HG02938 (cell line): Measurements from ENCODE around the gene PRDX3.

Experiments used
- ATAC-seq: cut with Tn5 transposase; IDR thresholded peaks from one replicate; pipeline ENCODE4 v1.9.1; 2021; ENCODE audit warnings: mild to moderate bottlenecking, moderate library complexity; ENCODE audit not compliant: unreplicated experiment

The PRDX3 gene

GRCh38 chr10:119178372-119179119 is at the start of gene PRDX3:
Gene PRDX3 (minus strand): TSS chr10:119178812. CDS start chr10:119178790, 22 bp downstream.
- ATAC-seq: peak; percentile 90

- no peak for ATAC-seq
Measured at GRCh38 chr10:119227825-119228224, 49.2 kb upstream of the PRDX3 start.

GRCh38 chr10:119225083-119225658 is 46.6 kb upstream of the PRDX3 start:
- ATAC-seq: no peak

GRCh38 chr10:119222966-119223386 is 44.4 kb upstream of the PRDX3 start:
- ATAC-seq: no peak

GRCh38 chr10:119222537-119222936 is 43.9 kb upstream of the PRDX3 start:
- ATAC-seq: no peak

GRCh38 chr10:119221666-119222065 is 43.1 kb upstream of the PRDX3 start:
- no peak for ATAC-seq

GRCh38 chr10:119221201-119221600 is 42.6 kb upstream of the PRDX3 start:
- no peak for ATAC-seq

- no peak for ATAC-seq
Measured at GRCh38 chr10:119219871-119220270, 41.3 kb upstream of the PRDX3 start.

DNA sequence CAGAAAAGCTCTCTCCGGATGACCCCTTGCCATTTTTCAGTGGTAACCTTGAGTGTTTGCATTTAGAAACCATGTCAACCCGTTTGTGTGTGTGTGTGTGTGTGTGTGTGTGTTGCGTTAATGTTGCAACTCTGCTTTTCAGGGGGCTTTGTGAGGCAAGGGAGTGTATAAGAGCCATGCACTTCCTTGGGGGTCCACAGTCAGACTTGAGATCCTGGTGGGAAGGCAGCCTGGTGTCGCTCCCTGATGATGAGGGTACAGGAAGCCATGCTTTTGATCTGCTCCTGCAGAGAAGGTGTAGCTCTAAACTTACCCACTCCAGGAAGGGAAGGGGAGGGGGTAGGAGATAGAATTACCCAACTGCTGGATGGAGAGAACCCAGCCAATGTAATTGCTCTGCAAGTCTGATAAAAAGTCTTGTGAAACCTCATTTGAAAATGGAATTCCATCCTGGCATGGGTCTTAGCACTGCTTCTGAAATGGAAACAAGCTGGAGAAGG is 39.4 kb upstream of the PRDX3 start:
- ATAC-seq: no peak

- no peak for ATAC-seq
Measured at GRCh38 chr10:119217401-119217800, 38.8 kb upstream of the PRDX3 start.

GRCh38 chr10:119216127-119216526 is 37.5 kb upstream of the PRDX3 start:
- ATAC-seq: no peak

DNA sequence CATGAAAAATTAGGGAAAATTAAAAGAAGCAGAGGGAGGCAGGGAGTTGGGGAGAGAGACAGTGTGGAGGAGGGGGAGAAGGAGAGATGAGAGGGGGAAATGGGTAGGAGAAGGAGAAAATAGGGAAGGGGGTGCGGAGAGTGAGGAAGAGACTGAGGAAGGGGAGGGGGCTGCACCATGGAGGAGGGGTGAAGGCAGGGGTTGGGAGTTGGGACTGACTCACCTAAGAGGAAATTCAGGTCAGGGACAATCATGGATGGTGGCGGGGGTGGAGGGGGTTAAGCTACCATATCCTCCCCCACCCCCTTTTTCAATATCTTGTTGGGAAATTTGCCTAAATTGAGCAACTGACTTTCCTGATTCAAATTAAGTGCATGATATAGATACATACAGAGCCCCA is 36.8 kb upstream of the PRDX3 start:
- no peak for ATAC-seq

DNA sequence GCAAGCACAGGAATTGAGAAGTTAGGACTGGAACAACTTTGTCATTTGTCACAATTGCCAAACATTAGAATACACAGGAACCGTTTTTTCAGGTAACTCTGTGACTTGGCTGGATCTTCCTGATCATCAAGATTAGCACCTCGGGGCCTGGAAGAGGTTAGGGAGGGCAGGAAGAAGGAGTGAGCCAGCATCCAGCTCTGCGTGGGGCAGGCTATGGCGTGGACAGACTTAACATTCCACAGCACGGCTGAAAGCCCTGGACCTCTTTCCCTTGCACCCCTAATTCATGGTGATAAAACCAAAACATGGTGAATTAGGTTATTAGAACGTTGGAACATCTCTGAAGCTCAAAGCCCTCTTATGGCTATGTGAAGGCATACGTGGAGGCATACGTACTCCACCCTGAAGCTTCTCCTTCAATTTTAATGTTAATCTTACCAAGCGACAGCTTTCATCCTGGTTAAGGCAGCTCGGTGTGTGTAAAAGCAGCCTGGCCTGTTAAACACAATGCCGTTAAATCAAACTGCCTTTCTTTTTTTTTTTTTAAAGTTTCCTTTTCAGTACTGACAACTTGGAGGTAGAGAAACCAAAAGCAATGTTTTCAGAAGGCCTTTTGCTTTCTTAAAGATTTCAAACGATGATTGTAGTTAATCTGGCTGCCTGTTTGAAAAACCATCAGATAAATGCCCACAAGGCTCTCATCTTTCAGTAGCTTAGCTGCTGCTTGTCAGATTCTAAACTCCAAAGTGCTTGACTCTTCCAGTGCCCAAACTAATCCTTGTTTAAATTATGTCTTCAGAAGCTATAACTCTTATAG is 33.2 kb upstream of the PRDX3 start:
- ATAC-seq: no peak

DNA sequence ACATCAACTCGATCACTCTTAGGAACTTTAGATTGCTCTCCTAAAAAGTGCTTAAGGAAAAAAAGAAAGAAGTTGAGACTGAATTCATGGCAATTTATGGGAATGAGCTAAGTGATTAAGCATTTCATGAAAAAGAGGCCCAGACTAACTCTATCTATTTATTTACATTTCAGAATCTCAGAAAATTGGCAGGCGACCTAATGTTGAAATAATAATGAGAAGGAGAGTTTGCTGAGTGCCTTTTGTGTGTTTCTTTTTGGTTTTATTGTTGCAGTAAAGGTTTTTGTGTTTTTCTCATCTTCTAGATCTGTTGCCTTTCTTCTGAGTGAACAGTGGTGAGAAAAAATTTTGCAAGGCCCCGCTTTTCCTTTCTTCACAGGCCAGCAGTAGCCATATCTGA is 32.6 kb upstream of the PRDX3 start:
- no peak for ATAC-seq

DNA sequence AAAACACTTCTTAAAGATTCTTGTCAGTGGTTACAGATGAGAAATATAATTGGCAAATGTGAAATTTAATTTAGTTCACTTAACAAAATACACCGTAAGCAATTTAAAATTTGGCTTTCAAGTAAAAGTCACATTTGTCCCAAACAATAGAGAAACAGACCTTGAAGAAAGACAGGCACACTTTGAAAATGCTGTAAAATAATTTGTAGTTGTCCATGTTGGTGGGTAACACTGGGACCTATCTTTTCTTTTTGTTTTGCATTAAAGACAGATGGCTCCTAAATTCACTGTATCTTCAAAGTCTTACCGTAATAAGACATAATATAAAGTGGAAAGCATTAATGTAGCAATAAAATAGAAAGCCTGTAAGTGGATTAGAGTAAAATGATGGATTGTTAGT is 32.0 kb upstream of the PRDX3 start:
- ATAC-seq: no peak

DNA sequence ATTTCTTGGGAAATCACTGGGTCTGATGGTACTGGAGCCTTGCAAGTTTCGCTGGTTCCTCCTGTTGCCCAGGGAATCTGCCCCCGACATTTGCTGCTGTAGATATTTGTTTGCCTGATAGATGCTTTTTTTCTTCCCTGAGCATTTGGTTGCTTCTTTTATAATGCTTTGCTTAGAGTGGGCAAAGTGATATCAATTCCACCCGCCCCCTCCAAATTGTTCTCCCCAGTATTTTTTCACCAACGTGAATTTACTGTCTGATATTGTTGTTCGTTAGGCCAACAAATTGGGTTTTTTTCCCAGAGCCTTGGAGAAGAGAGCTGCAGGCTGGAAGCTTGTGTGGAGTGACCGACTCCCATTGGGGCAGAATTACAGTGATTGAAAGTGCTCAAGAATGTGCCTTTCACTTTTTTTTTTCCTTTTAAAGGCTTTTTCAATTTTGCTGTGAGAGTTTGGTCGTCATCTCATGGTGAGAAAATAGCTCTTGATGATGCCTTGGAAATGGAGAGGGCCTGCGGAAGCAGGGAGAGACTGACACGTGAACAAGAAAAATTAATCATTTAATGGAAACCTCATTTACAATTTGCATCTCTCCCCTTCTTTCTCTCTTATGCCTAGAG is 31.2 kb upstream of the PRDX3 start:
- ATAC-seq: no peak

- ATAC-seq: no peak
Measured at GRCh38 chr10:119209035-119209735, 30.6 kb upstream of the PRDX3 start.

- no peak for ATAC-seq
Measured at GRCh38 chr10:119208553-119208940, 29.9 kb upstream of the PRDX3 start.

- peak; percentile 1 for ATAC-seq
Measured at GRCh38 chr10:119207713-119208552, 29.3 kb upstream of the PRDX3 start.

DNA sequence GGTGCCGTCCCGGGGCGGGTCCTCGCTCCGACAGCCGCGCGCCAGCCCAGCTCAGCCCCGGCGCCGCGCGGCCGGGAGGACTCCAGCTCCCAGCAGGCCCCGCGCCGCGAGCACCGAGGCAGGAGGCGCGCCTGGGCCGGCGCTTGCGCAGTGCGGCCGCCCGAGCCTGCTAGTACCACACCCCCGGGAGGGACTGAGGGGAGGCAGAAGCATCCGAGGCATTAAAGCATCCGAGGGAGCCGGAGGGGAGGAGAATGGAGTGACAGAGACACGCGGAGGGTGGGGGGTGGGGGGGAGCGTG is 28.7 kb upstream of the PRDX3 start, which contains the start of gene GRK5:
Gene GRK5, plus strand, starts transcription at position 206 of the 301 bp plus-strand sequence. CDS start 347 bp downstream, outside the sequence.
- peak; percentile 66 for ATAC-seq
